K562 (cell line): ENCODE results near the gene OLFML2A. TPM values are rescaled to one million over a fixed set of nuclear protein-coding genes. Genes with fewer than 3 reads are reported as not detected.

Experiments used
- ATAC-seq: fragments of 200-7000 bp; cut with Tn5 transposase; 3 replicates; pipeline ENCODE4 v1.9.1; 2020; ENCODE audit warnings: moderate library complexity
- BruUV-seq: library from RNA; stranded (reverse); fragments of 400-500 nt; replicated peaks from 2 replicates; lab custom pipeline; 2021; lab: Mats Ljungman, UMichigan
- CTCF ChIA-PET: fragments of 300-600 bp; formaldehyde crosslinking; extraction: SDS; loops from one replicate; lab custom pipeline; 2021; ENCODE audit warnings: low intra/inter-chr PET ratio; lab: Yijun Ruan, JAX
- POLR2A ChIA-PET: fragments of 300-600, 350-650 bp; sonication (Branson Sonifier 250); formaldehyde crosslinking; extraction: SDS; loops from one replicate; lab custom pipeline; 2021; ENCODE audit warnings: antibody characterized with exemption, inconsistent platforms; lab: Yijun Ruan, JAX
- DNase-seq, 4 experiments: peaks; one replicate each; pipeline versions ENCODE4 v3.0.0 to v3.0.0-alpha.2; 2011 to 2018; ENCODE audit warnings: low spot score in 3 of 4, mixed read lengths in 3 of 4; ENCODE audit errors: extremely low read depth in 1 of 4
- FAIRE-seq: peaks from 2 replicates; lab custom pipeline; 2011; peaks lifted over from hg19 to GRCh38; lab: Jason Lieb, UNC
- H2AFZ ChIP-seq: 2 replicates; pipeline ENCODE4 v1.6.0; 2011; ENCODE audit warnings: low read depth, low read length, control low read depth, inconsistent platforms
- H3K27ac ChIP-seq: fragments of 200-600 bp; 3 replicates; pipeline ENCODE4 v1.8.0; 2011; ENCODE audit warnings: low read depth, mild to moderate bottlenecking, control low read depth, inconsistent platforms, low read length, moderate library complexity, mixed read lengths; ENCODE audit errors: extremely low read depth
- H3K27me3 ChIP-seq, 2 experiments: fragments of 300-600 bp in 1 of 2; 2 replicates in 1 of 2; 3 replicates in 1 of 2; pipeline versions ENCODE4 v1.6.0 to v1.8.0; 2011; ENCODE audit warnings: inconsistent platforms in 2 of 2, low read length in 2 of 2, mild to moderate bottlenecking in 1 of 2, mixed read lengths in 1 of 2, moderate library complexity in 1 of 2; ENCODE audit not compliant: control insufficient read depth in 2 of 2, insufficient read depth in 2 of 2
- H3K36me3 ChIP-seq: fragments of 300-600 bp; 3 replicates; pipeline ENCODE4 v1.8.0; 2011; ENCODE audit warnings: mild to moderate bottlenecking, low read length, inconsistent platforms; ENCODE audit not compliant: control insufficient read depth, insufficient read depth
- H3K4me1 ChIP-seq, 2 experiments: fragments of 200-600 bp in 1 of 2; replicated peaks in 1 of 2; 2 replicates in 1 of 2; 3 replicates in 1 of 2; pipeline versions ENCODE4 v1.5.1 to v1.8.0; 2011; ENCODE audit warnings: inconsistent platforms in 2 of 2, low read length in 2 of 2, mild to moderate bottlenecking in 1 of 2, mixed read lengths in 1 of 2, moderate library complexity in 1 of 2; ENCODE audit not compliant: control insufficient read depth in 2 of 2, insufficient read depth in 2 of 2
- H3K4me2 ChIP-seq: 2 replicates; pipeline ENCODE4 v1.6.1; 2011; ENCODE audit warnings: low read length, control low read depth, inconsistent platforms, mixed read lengths; ENCODE audit not compliant: insufficient read depth
- H3K4me3 ChIP-seq: fragments of 200-600 bp; sonication (generic), shearing (Covaris generic); 2 replicates; pipeline ENCODE4 v1.5.1; 2016; ENCODE audit warnings: control low read depth, inconsistent platforms
- H3K79me2 ChIP-seq: fragments of 200-600 bp; 3 replicates; pipeline ENCODE4 v1.8.0; 2011; ENCODE audit warnings: low read length, inconsistent platforms; ENCODE audit not compliant: control insufficient read depth, insufficient read depth
- H3K9ac ChIP-seq, 2 experiments: 2 replicates each; pipeline versions ENCODE4 v1.6.0 to v1.6.1; 2011; ENCODE audit warnings: low read depth in 2 of 2, low read length in 2 of 2, control low read depth in 1 of 2, inconsistent platforms in 1 of 2, mild to moderate bottlenecking in 1 of 2, mixed read lengths in 1 of 2; ENCODE audit not compliant: insufficient read depth in 1 of 2
- H3K9me1 ChIP-seq: one replicate; pipeline ENCODE4 v1.6.0; 2011; ENCODE audit warnings: inconsistent platforms, mild to moderate bottlenecking, low read length, moderate library complexity; ENCODE audit not compliant: control insufficient read depth, insufficient read depth
- H3K9me3 ChIP-seq: replicated peaks from 2 replicates; pipeline ENCODE4 v1.5.1; 2011; ENCODE audit warnings: low read depth, low read length, inconsistent platforms; ENCODE audit not compliant: control insufficient read depth, insufficient read depth
- H4K20me1 ChIP-seq: replicated peaks from 2 replicates; pipeline ENCODE4 v1.6.1; 2011; ENCODE audit warnings: low read length, inconsistent platforms, mixed read lengths; ENCODE audit not compliant: control insufficient read depth, insufficient read depth
- FIP1L1 ChIP-seq: fragments of 200-400 bp; formaldehyde crosslinking; IDR thresholded peaks from 2 replicates; pipeline ENCODE4 v1.6.1; 2018; ENCODE audit warnings: mild to moderate bottlenecking, low read depth, low read length; ENCODE audit not compliant: poor library complexity, severe bottlenecking
- HDAC2 ChIP-seq: fragments of 450-650 bp; IDR thresholded peaks from 2 replicates; pipeline ENCODE4 v1.6.1; 2016; ENCODE audit warnings: mild to moderate bottlenecking
- HNRNPLL ChIP-seq: fragments of 200-400 bp; formaldehyde crosslinking; IDR thresholded peaks from 2 replicates; pipeline ENCODE4 v1.6.1; 2017; ENCODE audit warnings: low read length, low read depth, mild to moderate bottlenecking; ENCODE audit not compliant: poor library complexity, severe bottlenecking
- RBM22 ChIP-seq: fragments of 200-400 bp; formaldehyde crosslinking; IDR thresholded peaks from 2 replicates; pipeline ENCODE4 v1.6.1; 2018; ENCODE audit warnings: low read length, low read depth; ENCODE audit not compliant: poor library complexity, severe bottlenecking
- ZNF12 ChIP-seq: sonication (generic); formaldehyde crosslinking; IDR thresholded peaks from 2 replicates; pipeline ENCODE4 v1.4.0; 2020; ENCODE audit warnings: mild to moderate bottlenecking, missing genetic modification reagents
- ZNF263 ChIP-seq: sonication (generic); formaldehyde crosslinking; IDR thresholded peaks from 2 replicates; pipeline ENCODE4 v1.8.0; 2022; ENCODE audit warnings: mild to moderate bottlenecking, missing genetic modification reagents, borderline replicate concordance
- WGBS: fragments of 100-300 bp; shearing (Covaris generic); methylation state at CpG from one replicate; pipeline ENCODE4 v1.1.6; 2016; ENCODE audit warnings: low coverage, mixed read lengths; ENCODE audit not compliant: insufficient coverage; ENCODE audit errors: missing lambda C conversion rate; 5-methylcytosine and 5-hydroxymethylcytosine counted together
- in situ Hi-C: fragments of 300-500 bp; cut with MboI; formaldehyde crosslinking; loops from 4 replicates; pipeline ENCODE4 v1.15.0; 2018; ENCODE audit warnings: inconsistent platforms, mixed read lengths
- intact Hi-C: fragments of 100-400 bp; cut with micrococcal nuclease; formaldehyde crosslinking; loops from 2 replicates; pipeline ENCODE4 v1.14.2; 2022
- polyA plus RNA-seq, 8 experiments: library from polyadenylated mRNA; depleted of rRNA in 4 of 8; stranded (reverse) in 5 of 8; unstranded in 3 of 8; fragments of >200 nt; fragmentation: Nextera tagmentation in 2 of 8; fragmentation: Illumina TruSeq in 1 of 8; extraction: Ambion mirVana in 2 of 8; extraction: Trizol in 1 of 8; gene quantifications; 2 replicates each; pipeline versions ENCODE4 v1.2.1 to v1.2.3, GENCODE V29; 2011 to 2014; ENCODE audit warnings: inconsistent platforms in 1 of 8, missing spikeins in 1 of 8
- total RNA-seq, 7 experiments: library from RNA; depleted of rRNA in 6 of 7; stranded (reverse); fragments of >200 nt in 6 of 7; fragmentation: Illumina TruSeq in 2 of 7; extraction: Trizol in 2 of 7; gene quantifications; 2 replicates each; pipeline versions ENCODE4 v1.2.1 to v1.2.3, GENCODE V29; 2011 to 2021; ENCODE audit warnings: low replicate concordance in 1 of 7
- TF ChIP-seq, protein P1 (sequence below): sonication (generic); formaldehyde crosslinking; IDR thresholded peaks from 2 replicates; pipeline ENCODE4 v1.8.0; 2023; ENCODE audit warnings: mild to moderate bottlenecking, missing genetic modification reagents
- TF ChIP-seq, protein P2 (sequence below): sonication (generic); formaldehyde crosslinking; IDR thresholded peaks from 2 replicates; pipeline ENCODE4 v1.8.0; 2022; ENCODE audit warnings: mild to moderate bottlenecking, missing genetic modification reagents, borderline replicate concordance

Gene OLFML2A
- total and polyA plus RNA-seq, 9 of the 15 experiments (the other 6 are each of a cell fraction or from before 2014, with no cell fraction given), result 0.16 TPM; not detected in 8

DNA sequence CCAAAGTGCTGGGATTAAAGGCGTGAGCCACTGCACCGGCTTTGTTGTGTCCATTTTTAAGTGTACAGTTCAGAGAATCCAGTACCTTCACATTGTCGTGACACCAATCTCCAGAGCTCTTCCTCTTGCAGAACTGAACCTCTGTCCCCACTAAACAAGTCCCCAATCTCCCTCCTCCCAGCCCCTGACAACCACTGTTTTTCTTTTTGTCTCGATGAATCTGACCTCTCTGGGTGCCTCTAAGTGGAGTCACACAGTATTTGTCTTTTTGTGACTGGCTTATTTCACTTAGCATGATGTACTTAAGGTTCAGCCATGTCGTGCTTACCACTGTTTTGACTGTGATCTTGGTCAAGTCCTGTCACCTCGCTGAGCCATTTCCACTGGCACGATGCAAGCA, 77.9 kb downstream of the OLFML2A start:
- 20% methylated on average over 7 of the region's 7 CpGs for WGBS
- Histone ChIP-seq H3K27ac (0 out of 3 replicates have a peak overlapping the region, but pooled peaks have one; percentile 0), H3K9ac (no peak overlapping the region), H3K9me1 (peaks cover 14% of the 10 kb centered on the region), H3K79me2 (peaks cover 19% of the 10 kb centered on the region), H3K4me2 (no peak overlapping the region), H3K4me1 (peaks cover 5 to 65% of the 10 kb centered on the region in 2 experiments; a peak in 4 of 5 replicates), H2AFZ (no peak overlapping the region), H3K9me3 (no peaks in the 10 kb centered on the region), H3K4me3 (no peak overlapping the region), H3K27me3 (no peaks in the 10 kb centered on the region), H3K36me3 (peaks cover 37% of the 10 kb centered on the region), H4K20me1 (peaks cover 37% of the 10 kb centered on the region)
- ChIA-PET POLR2A (interaction anchor here (0.6 to 5.1 kb wide), 7 partner anchors 12 to 112 kb away, joined by 3 to 64 read pairs (median 3); partner anchors contain the start of genes NR6A1 and OLFML2A), CTCF (interaction anchor here (6.3 kb wide), 1 partner anchor 82 kb away, joined by 209 read pairs; the partner anchor contains the start of gene NR6A1)
- BruUV-seq, result no TSS peak
- FAIRE-seq (peak; percentile 69), DNase-seq (no peak), ATAC-seq (no peak)
- intact Hi-C loops (loop anchor here (5.0 kb wide), 3 partner anchors 37 to 517 kb away; no protein-coding TSS in a partner anchor), in situ Hi-C loops (loop anchor here (5.0 kb wide), 2 partner anchors 83 to 517 kb away; partner anchors contain the start of gene NR6A1)
- TF ChIP-seq ZNF12 (CRISPR knock-in tag) (no peak), ZNF263 (CRISPR knock-in tag) (peak; percentile 64; the same call in 1 of the 2 replicates), HNRNPLL (no peak)

DNA sequence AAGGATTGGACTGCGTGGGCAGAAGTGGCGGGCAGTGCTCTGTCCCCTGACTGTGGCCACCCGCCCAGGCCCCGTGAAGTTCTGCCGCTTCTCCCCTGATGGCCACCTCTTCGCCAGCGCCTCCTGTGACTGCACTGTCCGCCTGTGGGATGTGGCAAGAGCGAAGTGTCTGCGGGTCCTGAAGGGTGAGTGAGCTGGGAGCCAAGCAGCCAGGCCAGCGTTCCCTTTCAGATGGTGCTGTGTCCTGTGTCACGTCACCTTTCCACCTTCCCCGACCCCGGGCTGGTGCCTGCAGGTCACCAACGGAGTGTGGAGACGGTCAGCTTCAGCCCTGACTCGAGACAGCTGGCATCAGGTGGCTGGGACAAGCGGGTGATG, 78.6 kb downstream of the OLFML2A start:
- no peak overlapping the region for H3K27ac ChIP-seq
- intact Hi-C loops (loop anchor here (5.0 kb wide), 1 partner anchor 37 kb away; no protein-coding TSS in a partner anchor), in situ Hi-C loops (no loop called here)
- H3K27me3 ChIP-seq, result no peaks in the 10 kb centered on the region
- no peaks in the 10 kb centered on the region for H3K9me3 ChIP-seq
- no peak overlapping the region for H3K4me3 ChIP-seq
- ChIA-PET POLR2A (interaction anchor here (0.7 to 5.1 kb wide), 10 partner anchors 9 to 112 kb away, joined by 3 to 64 read pairs (median 4); partner anchors contain the start of genes NR6A1 and OLFML2A), CTCF (interaction anchor here (6.3 kb wide), 1 partner anchor 82 kb away, joined by 209 read pairs; the partner anchor contains the start of gene NR6A1)
- H3K36me3 ChIP-seq, result peaks cover 45% of the 10 kb centered on the region
- no peak overlapping the region for H2AFZ ChIP-seq
- FAIRE-seq, result no peak
- peaks cover 45% of the 10 kb centered on the region for H4K20me1 ChIP-seq
- no TSS peak for BruUV-seq
- H3K4me2 ChIP-seq, result no peak overlapping the region
- H3K9ac ChIP-seq, result peak overlapping the region in 1 of 2 experiments; percentile 61; a peak in 2 of 4 replicates
- 78% methylated on average over 16 of the region's 18 CpGs for WGBS
- H3K79me2 ChIP-seq, result peaks cover 26% of the 10 kb centered on the region
- peaks cover 12 to 70% of the 10 kb centered on the region in 2 experiments; a peak in 4 of 5 replicates for H3K4me1 ChIP-seq
- peaks cover 15% of the 10 kb centered on the region for H3K9me1 ChIP-seq
- DNase-seq, result no peak
- ATAC-seq, result no peak
- TF ChIP-seq FIP1L1 (peak; percentile 70), RBM22 (peak; percentile 72), HDAC2 (no peak)
- TF ChIP-seq, protein P1, sequence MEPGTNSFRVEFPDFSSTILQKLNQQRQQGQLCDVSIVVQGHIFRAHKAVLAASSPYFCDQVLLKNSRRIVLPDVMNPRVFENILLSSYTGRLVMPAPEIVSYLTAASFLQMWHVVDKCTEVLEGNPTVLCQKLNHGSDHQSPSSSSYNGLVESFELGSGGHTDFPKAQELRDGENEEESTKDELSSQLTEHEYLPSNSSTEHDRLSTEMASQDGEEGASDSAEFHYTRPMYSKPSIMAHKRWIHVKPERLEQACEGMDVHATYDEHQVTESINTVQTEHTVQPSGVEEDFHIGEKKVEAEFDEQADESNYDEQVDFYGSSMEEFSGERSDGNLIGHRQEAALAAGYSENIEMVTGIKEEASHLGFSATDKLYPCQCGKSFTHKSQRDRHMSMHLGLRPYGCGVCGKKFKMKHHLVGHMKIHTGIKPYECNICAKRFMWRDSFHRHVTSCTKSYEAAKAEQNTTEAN, result 0 out of 2 replicates have a peak, but pooled peaks have one; percentile 48
- TF ChIP-seq, protein P2, sequence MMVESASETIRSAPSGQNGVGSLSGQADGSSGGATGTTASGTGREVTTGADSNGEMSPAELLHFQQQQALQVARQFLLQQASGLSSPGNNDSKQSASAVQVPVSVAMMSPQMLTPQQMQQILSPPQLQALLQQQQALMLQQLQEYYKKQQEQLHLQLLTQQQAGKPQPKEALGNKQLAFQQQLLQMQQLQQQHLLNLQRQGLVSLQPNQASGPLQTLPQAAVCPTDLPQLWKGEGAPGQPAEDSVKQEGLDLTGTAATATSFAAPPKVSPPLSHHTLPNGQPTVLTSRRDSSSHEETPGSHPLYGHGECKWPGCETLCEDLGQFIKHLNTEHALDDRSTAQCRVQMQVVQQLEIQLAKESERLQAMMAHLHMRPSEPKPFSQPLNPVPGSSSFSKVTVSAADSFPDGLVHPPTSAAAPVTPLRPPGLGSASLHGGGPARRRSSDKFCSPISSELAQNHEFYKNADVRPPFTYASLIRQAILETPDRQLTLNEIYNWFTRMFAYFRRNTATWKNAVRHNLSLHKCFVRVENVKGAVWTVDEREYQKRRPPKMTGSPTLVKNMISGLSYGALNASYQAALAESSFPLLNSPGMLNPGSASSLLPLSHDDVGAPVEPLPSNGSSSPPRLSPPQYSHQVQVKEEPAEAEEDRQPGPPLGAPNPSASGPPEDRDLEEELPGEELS, result peak; percentile 37; the same call in 1 of the 2 replicates
